DMS79 (cell line): ENCODE data around the gene SEPTIN10.
"Not testable (repeated sequence)": the region's sequence is repeated elsewhere in the genome, so short reads cannot be mapped to it uniquely, and the experiment has no call there.

Experiments used
- DNase-seq: peaks from one replicate; lab custom pipeline; 2025; lab: John Stamatoyannopoulos, UW

The SEPTIN10 gene

DNA sequence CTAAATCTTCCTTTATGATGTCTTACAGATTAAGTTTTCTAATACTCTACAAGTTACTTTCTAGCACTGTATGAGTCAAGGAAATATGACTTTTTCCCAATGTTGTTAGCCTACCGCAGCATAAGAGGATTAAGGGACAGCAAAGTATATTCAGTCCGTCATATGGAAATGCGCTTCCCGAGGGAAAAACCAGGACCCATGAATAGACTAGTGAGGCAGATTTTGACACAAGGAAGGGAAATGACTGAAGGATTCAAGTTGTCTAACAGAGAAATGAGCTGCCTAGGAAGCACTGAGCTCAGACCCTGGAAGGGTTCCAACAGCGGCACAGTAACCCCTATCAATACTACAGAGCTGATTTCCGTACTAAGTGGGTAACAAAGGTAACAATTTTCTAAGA, 12.0 kb downstream of the SEPTIN10 start:
- no peak for DNase-seq

DNA sequence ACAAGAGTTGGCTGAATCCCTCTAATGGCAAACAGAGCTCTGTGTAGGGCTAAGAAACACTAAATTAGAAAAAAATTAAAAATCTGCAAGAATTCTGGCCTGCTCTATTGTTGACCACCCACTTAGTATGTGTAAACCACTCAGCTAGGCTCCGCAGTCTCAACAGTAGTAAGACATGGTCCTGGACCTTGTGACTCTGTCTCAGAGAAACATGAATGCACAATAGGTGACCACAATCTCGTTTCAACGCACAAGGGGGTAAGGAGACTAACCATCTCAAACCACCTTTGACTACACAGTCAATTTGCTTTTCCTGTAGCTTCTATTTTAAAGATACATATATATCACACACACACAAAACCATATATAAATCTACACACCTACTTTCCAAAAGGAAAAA, 16.5 kb downstream of the SEPTIN10 start:
- DNase-seq = no peak

DNA sequence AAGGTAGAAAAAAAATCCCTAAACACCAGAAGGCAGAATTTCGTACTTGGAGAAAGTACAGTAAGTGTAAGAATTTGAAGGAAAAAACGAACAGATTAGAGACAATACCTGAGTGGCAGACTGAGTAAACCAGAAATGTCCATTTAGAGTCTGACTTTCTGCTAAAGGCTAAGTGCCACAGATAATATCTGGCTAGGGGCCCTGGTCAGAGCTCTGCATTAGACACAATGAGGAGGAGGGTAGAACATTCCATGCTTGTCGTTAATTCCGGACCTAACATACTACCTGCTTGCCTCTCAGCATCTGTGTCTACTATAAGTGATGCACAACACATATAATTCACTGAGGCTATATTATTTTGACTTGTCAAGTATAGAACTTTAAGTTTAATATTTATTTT, 18.1 kb downstream of the SEPTIN10 start:
- DNase-seq = no peak

DNA sequence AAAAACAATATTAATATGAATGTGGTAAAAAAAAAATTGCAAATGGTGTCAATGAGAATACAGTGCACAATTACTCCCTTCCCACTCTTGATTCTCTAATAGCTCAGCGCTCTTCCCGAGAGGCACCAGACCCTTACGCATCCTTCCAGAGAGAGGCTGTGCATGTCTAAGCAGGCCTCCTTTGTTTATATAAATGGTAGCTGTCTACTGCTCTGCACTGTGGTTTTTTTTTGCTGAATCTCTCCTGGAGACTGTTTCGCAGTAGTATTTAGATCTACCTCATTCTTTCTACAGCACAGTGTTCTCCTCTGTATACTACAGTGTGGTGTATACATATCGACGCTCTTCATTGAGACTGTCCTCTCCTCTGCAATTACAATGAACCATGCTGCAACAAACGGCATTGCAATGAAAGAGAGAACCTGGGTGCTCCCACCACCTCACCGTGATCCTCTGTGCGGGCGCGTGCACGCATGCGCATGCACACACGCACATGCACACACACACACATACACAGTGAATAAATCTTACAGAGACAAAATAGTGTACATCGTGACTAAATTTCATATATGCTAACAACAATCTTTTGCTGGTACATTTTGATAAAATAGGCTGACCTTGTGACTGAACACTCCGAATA, 19.4 kb downstream of the SEPTIN10 start:
- peak; percentile 21 for DNase-seq

DNA sequence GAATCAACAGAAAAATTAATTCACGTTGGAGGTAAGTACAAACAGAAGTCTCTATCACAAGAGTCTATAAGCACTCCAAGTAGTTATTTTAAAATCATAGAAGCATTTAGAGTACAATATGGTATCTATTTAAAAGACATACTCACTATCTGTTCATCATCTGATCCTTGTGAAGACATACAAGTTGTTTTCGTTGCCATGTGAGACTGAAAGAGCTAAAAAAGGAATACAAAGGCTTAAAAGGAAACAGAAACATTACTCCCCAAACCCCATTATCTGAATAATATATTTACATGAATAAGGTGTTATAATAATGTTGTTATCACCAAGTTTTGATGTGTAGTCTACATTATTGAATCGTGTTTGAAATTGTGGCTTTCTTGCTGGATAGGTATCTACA, 20.9 kb downstream of the SEPTIN10 start:
- DNase-seq = no peak

DNA sequence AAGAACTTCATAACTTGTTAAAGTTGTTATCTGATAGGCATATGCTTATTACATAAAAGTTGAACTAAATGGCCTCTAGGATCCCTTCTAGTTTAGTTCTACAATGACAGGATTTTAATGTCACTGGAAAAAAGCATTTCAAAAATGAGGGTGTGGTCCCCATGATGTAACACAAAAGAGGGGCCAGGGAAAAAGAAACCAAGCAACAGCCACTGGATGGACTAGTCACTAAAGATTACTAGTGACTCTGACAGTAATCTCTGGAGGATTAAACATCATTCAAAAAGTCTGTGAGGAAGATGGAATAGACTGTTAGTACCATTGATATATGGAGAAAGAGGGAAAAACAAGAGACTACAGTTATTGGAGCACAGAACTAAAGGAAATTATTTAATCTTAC, 22.6 kb downstream of the SEPTIN10 start:
- DNase-seq = no peak

DNA sequence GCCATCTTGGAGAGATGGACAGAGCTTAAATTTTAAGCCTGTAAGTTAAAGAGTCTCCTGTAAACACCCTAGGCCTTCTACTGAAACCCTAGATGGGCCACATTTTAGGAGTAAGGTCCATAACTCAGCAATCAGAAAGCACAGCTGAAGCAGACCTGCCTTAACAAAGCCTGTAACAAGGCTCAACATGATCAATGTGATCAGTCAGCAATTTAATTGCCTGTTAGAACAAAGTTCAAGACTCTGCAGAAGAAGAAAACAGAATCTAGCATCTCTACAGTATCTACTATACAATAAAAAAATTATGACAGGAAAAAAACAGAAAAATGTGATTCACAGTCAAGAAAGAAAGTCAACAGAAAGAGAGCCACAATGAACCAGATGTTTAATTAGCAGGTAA, 27.1 kb downstream of the SEPTIN10 start:
- no peak for DNase-seq

DNA sequence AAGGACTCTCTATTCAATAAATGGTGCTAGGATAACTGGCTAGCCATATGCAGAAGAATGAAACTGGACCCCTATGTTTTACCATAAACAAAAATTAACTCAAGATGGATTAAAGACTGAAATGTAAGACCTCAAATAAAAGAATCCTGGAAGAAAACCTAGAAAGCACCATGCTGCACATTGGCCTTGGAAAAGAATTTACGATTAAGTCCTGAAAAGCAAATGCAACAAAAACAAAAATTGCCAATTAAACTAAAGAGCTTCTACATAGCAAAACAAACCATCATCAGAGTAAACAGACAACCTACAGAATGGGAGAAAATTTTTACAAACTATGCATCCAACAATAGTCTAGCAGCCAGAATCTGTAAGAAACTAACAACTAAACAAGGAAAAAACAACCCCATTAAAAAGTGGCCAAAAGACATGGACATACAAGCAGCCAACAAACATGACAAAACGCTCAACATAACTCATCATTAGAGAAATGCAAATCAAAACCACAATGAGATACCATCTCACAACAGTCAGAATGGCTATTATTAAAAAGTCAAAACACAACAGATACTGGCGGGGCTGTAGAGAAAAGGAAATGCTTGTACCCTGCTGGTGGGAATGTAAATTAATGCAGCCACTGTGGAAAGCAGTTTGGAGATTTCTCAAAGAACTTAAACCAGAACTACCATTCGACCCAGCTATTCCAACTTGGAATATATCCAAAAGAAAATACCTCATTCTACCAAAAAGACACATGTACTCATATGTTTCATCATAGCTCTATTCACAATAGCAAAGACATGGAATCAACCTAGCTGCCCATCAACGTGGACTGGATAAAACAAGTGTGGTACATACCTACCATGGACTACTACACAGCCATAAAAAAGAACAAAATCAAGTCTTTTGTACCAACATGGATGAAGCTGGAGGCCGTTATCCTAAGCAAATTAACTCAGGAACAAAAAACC, 30.6 kb downstream of the SEPTIN10 start:
- no peak for DNase-seq

DNA sequence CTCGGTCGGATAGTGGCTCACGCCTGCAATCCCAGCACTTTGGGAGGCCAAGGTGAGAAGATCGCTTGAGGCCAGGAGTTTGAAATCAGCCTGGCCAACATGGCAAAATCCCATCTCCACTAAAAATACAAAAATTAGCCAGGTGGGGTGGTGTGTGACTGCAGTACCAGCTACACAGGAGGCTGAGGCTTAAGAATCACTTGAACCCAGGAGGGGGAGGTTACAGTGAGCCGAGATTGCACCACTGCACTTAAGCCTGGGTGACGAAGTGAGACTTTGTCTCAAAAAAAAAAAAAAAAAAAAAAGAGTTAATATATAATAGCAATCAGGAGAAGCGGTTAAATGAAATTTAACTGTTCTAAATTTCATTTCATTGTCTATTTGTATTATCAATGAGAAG, 36.1 kb downstream of the SEPTIN10 start:
- DNase-seq = not testable (repeated sequence)

DNA sequence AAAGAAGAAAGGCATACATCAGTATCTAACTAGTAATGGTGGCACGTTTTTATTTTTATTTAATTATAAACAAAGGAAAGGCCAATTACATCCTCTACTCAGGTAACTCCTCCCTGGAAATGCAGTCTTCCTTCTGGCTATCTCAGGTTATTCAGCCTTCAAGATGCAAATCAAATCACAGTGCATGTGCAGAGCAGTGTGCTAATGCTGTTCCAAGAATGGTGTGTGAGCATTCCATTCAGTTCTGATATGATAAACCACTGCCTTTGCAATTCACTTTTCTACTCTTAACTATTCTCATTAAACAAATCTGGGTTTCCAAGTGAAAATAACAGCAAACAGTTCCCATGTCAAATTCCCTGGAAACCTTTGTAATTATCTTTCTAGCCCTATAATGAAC, 38.4 kb downstream of the SEPTIN10 start:
- DNase-seq = no peak

DNA sequence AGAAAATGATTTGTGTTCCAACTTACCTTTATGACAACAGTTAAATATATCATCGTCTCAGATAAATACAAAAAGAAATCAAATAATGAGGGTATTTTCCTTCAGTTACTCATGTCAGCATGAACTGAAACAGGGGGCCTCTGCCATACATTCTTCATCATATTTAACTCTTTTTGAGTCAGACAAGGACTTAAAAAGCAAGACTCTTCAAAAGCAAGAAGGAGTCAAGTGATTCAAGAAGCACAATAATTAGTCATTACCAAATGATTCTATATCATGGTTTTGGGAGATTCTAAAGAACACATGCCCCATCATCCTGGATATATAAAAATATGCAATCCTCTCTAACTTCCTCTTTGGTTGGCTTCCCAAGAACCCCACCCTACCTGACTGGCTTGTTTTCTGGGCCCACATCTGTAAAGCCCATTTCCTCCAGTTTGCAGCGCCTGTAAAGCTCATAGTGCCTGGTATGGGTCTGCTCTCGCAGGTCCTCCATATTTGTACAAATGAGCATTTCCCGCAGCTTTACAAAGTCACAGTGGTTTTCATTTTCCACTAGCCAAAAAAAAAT, 49.7 kb downstream of the SEPTIN10 start:
- DNase-seq = no peak

DNA sequence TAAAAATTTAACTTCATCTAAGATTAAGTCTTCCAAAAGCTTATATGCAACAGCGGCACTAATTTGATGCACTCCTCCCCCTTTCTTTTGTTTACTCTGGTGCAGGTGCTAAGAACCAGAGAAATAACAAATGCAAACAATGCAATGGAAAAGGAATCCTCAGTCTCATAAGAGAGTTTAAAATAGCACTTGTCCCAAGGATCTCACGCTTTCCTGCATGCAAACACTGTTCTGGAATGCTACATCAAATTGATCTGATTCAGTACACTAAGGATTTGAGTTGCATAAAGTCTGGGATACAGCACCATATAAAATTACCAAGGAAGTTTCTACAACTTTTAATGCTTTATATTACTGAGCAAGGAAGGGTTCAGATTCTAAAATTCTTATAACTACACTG, 50.5 kb downstream of the SEPTIN10 start:
- DNase-seq = no peak

DNA sequence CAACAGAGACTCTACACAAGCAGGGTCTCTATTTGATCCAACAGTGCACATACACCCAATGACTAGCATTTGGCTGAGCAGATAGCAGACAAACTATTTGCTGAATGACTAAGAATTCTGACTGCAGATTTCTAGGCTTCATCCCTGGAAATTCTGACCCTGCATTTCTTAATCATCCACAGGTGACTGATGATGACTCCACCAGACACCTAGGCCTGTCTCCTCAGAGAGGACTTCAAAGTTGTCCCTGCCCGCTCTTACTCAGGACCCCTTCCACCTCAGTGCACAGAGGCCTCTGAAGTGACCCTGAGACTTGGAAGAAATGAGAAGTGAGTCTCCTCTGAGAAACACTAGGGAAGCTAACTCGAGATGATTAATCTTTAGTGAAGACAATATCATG, 51.3 kb downstream of the SEPTIN10 start:
- DNase-seq = no peak

DNA sequence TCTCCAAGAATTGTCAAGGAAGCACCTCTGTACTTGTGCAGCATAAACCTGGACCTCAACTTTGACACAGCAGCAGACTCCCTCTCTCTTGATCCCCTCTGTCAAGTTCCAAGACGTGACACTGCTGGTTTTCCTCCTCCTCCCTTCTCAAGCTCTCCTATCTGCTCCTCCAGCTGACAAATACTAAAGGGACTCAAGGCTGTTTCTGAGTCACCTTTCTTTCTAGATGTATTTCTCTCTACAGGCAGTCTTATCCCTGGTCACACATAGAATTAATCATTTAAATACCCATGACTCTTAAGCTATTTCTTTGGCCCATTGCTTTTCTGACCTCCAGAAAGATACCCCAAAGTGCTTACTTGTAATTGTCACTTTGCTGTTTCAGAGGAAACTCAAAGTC, 53.5 kb downstream of the SEPTIN10 start:
- DNase-seq = no peak

DNA sequence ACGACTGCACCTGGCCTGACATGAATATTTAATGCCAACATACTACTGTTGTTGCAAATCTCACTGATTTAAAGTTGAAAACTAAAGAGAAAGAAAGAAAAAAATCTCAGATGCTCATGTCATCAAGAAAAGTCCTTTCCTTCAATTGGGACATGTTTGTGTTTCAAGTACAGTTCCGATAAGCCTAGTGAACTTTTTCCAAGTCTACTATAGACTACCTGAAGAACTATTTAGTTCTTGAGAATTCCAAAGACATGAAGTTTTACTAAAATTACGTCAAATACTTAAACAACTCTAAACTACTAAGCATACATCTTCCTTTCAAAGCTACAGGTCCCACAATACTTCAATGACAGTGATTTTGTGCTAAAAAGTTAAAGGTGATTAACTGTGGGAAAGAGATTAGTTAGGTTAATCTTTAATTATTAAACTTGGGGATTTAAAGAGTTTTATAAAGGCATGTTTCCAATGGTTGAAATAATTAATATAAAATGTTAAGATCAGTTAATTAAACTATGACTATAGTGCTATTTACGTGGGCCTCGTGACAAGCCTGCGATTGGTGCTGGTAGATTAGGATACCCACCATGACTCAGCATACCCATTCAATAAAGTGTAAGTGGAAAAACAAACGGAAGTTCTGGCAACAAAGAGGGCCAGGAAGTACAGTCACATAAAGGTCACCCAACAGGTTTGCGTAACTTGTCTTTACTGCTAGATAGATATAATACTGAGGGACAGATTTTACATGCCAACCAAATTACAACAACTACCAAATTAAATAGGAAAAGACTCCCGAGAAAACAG, 55.5 kb downstream of the SEPTIN10 start:
- DNase-seq = no peak

DNA sequence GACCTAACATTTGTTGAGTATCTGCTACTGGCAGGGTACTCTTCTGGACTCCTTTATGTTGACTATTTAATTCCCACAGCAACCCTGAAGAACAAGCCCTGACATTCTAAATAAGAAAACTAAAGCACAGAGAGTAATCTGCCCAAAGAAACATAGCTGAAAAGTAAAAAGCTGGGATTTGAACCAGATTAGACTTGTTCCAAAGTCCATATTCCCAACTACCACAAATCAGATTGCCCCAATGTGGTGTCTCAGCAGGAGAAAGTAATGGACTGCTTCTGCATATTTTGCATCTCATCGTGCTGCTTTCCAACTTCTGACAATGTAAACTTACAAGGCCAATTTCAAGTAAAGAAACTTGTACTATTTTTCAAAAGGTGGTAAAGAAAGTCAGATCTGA, 56.5 kb downstream of the SEPTIN10 start:
- DNase-seq = no peak

DNA sequence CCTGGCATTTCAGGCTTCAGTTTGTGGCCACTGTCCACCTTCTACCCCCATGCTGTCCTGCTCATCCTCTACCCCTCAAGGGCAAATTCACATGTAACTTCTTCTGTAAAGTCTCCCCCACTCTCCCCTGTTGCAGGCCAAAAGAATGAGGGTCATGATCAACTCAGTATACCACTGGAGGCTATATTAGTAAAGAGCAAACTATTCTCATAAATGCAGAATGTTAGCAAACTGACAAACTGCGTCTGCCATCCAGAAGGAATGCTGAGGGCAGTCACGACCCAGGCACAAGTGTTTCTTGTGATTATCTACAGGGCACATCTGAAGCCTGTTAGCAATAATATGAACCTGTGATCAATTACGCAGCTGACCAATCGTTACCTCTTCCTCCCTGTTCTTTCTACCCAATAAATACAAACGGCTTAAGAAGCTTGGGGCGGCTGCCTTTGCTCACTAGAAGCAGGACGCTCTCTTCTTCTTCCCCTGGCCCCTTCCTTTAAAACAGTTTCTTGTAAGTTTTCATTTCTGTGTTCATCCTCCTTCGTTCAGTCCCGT, 58.3 kb downstream of the SEPTIN10 start:
- DNase-seq = no peak

DNA sequence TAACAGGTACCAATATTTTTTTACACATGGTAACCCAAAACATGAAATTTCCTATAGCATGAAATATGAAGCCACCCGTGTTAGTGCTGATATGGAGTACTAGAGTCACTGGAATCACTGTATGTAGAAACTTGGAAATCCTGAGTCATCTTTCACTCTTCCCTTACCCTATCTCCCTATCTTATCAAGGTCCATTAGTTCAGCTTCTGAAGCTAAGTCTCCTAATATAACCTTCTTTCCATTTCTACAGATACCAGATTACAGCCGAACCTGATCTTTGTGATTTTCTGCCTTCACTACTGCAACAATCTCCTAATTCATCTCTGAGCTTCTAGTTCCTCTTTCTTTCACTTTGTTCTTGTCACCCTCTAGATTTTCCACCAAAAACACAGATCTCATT, 59.0 kb downstream of the SEPTIN10 start:
- DNase-seq = no peak

DNA sequence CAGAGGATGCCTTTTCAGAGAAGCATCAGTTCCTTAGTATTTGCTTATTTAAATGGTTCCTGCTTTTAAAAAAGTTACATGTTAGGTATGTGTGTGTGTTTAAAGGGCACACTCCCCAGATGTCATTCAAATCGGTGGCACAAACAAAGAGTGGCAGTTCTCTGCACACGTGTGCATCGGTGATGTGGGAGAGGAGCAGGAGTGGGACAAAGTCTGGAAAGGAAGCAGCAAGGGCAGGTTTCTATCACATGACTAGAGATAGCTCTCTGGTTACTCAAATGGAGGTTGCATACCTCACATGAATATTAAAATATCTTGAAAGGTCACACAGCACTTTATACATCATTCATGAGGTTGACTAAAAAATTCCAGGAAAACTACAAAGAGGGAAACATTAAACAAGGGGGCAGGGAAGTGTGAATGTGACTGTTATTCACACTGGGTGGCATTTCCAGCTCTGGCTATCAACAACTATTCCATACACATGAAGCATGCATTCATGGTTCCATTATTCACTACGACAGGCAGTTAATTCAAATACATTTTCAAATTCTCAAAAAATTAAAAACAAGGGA, 64.7 kb downstream of the SEPTIN10 start:
- no peak for DNase-seq

DNA sequence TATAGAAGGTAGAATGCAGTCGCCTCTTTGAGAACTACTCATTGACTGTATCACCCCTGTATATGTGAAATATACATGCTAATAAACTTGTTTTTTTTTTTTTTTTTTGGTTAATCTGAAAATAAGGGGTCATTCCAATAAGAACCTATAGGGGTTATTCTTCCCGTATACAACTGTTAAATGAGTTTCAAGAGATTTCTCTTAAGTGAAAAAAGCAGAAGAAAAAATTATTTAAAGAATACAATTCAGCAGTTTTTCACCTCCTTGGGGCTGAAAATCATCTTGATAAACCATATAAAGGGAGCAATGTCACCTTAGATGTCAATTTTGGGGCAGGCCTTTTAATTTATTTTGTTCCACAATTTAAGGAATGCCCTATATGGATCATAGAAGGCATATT, 66.5 kb downstream of the SEPTIN10 start:
- DNase-seq = no peak

DNA sequence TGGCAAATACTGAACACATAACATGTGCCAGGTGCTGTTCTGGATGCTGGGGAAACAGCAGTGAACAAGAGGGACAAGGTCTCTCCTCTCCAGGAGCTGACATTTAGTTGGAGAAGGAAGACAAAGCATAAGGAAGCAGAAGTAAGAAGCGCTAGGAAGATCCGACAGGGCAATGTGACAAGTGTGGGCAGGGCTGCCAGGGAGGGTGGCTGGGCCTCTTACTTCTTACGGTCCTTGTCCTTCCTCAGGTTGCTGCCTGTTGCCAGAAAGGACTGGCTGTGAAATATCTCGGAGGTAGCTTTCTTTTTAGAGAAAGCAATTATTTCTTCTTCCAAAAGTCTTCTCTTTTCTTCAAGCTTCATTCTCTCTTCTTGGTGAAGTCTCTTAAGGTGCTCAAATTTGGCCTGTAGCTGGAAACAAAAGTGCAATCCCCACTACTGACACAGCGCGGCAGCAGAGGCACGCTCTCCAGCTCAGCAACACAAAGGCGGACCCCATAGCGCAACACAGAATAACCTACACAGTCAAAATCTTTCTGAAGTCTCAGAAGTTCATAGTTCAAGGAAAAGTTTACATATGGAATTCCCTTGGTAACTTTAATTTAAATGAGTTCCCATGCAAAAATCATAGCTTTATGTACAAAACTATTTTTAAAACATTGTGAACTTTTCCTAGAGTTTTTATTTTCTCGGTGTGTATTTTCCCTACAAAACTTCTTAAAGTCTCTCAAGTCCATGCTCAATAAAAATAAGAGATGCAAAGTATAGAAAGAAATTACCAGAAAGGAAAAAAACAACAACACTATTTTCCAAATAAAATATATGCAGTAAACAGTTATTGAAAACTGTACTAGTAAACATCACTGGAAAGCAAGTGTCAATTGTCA, 67.7 kb downstream of the SEPTIN10 start:
- DNase-seq = no peak
